HCT116 (cell line): ENCODE data around the gene ADCY6. TPM values are rescaled to one million over a fixed set of nuclear protein-coding genes. Genes with fewer than 3 reads are reported as not detected.

Experiments used
- ATAC-seq: fragments of 200-7000 bp; cut with Tn5 transposase; 2 replicates; pipeline ENCODE4 v1.9.1; 2020; ENCODE audit warnings: mild to moderate bottlenecking, moderate library complexity
- BruUV-seq: library from RNA; stranded (reverse); fragments of 400-500 nt; replicated peaks from 2 replicates; lab custom pipeline; 2021; lab: Mats Ljungman, UMichigan
- CTCF ChIA-PET: fragments of 300-600 bp; sonication (Branson Sonifier 250); formaldehyde crosslinking; loops from one replicate; lab custom pipeline; 2021; ENCODE audit warnings: antibody characterized with exemption; lab: Charles Lee
- POLR2A ChIA-PET: fragments of 300-600, 350-600 bp; sonication (Branson Sonifier 250); formaldehyde crosslinking; loops from one replicate; lab custom pipeline; 2021; ENCODE audit warnings: antibody characterized with exemption; lab: Charles Lee
- RAD21 ChIA-PET, 2 experiments: fragments of 300-600 bp; sonication (Branson Sonifier 250); formaldehyde crosslinking; loops; one replicate each; lab custom pipeline; 2023; ENCODE audit warnings: low total read pairs in 2 of 2; ENCODE audit not compliant: uncharacterized antibody in 2 of 2, unreplicated experiment in 2 of 2, low non-redundant PET in 1 of 2; lab: Charles Lee
- DNase-seq: peaks from one replicate; pipeline ENCODE4 v3.0.0-alpha.2; 2010; ENCODE audit warnings: low read depth, low spot score
- H2AFZ ChIP-seq: fragments of 200-600 bp; shearing (Covaris generic), sonication (generic); 2 replicates; pipeline ENCODE4 v1.6.1; 2017; ENCODE audit warnings: low read depth, mixed run types, mixed read lengths, antibody characterized with exemption, low read length; ENCODE audit not compliant: poor library complexity, severe bottlenecking
- H3K27ac ChIP-seq: 2 replicates; pipeline ENCODE4 v1.5.1; 2012; ENCODE audit warnings: low read depth, low read length
- H3K27me3 ChIP-seq: fragments of 200-600 bp; sonication (generic); 2 replicates; pipeline ENCODE4 v1.6.1; 2016; ENCODE audit warnings: mixed run types, low read length, mixed read lengths; ENCODE audit not compliant: insufficient read depth
- H3K36me3 ChIP-seq, 2 experiments: fragments of 200-500 bp in 1 of 2; fragments of 200-600 bp in 1 of 2; sonication (Bioruptor generic) in 1 of 2; sonication (generic) in 1 of 2; 2 replicates each; pipeline versions ENCODE4 v1.5.1 to v1.6.1; 2014 to 2016; ENCODE audit warnings: low read length in 2 of 2, inconsistent platforms in 1 of 2, mixed read lengths in 1 of 2, mixed run types in 1 of 2; ENCODE audit not compliant: insufficient read depth in 2 of 2, control insufficient read depth in 1 of 2
- H3K4me1 ChIP-seq, 2 experiments: fragments of 200-600 bp in 1 of 2; sonication (generic) in 1 of 2; 2 replicates each; pipeline versions ENCODE4 v1.5.1 to v1.6.1; 2012 to 2017; ENCODE audit warnings: low read length in 2 of 2, inconsistent platforms in 1 of 2, mild to moderate bottlenecking in 1 of 2, mixed read lengths in 1 of 2, mixed run types in 1 of 2, moderate library complexity in 1 of 2; ENCODE audit not compliant: insufficient read depth in 2 of 2, control insufficient read depth in 1 of 2
- H3K4me2 ChIP-seq: fragments of 200-600 bp; sonication (generic); 2 replicates; pipeline ENCODE4 v1.6.1; 2017; ENCODE audit warnings: mixed run types, low read length, mixed read lengths
- H3K4me3 ChIP-seq, 2 experiments: fragments of 200-600 bp in 1 of 2; sonication (generic) in 1 of 2; replicated peaks in 1 of 2; 2 replicates each; pipeline ENCODE4 v1.5.1; 2011 to 2016; ENCODE audit warnings: low read length in 2 of 2, control low read depth in 1 of 2, low read depth in 1 of 2, mild to moderate bottlenecking in 1 of 2, mixed read lengths in 1 of 2, mixed run types in 1 of 2
- H3K79me2 ChIP-seq: fragments of 200-600 bp; sonication (generic); 2 replicates; pipeline ENCODE4 v1.6.1; 2017; ENCODE audit warnings: mild to moderate bottlenecking, mixed run types, low read length, moderate library complexity, mixed read lengths; ENCODE audit not compliant: insufficient read depth
- H3K9ac ChIP-seq: fragments of 200-600 bp; sonication (generic); 2 replicates; pipeline ENCODE4 v1.6.1; 2016; ENCODE audit warnings: low read length, mixed read lengths
- H3K9me2 ChIP-seq: fragments of 200-600 bp; sonication (generic), shearing (Covaris generic); 2 replicates; pipeline ENCODE4 v1.6.1; 2017; ENCODE audit warnings: mixed run types, mild to moderate bottlenecking, moderate library complexity; ENCODE audit not compliant: insufficient read depth
- H3K9me3 ChIP-seq, 2 experiments: fragments of 200-500 bp in 1 of 2; fragments of 200-600 bp in 1 of 2; sonication (Bioruptor generic) in 1 of 2; sonication (generic) in 1 of 2; 2 replicates each; pipeline ENCODE4 v1.6.1; 2014 to 2017; ENCODE audit warnings: low read length in 2 of 2, mixed read lengths in 2 of 2, inconsistent platforms in 1 of 2, low read depth in 1 of 2, mild to moderate bottlenecking in 1 of 2, mixed run types in 1 of 2, moderate library complexity in 1 of 2; ENCODE audit not compliant: control insufficient read depth in 1 of 2, insufficient read depth in 1 of 2
- H4K20me1 ChIP-seq: fragments of 200-600 bp; sonication (generic), shearing (Covaris generic); 2 replicates; pipeline ENCODE4 v1.6.1; 2017; ENCODE audit warnings: mixed run types, mild to moderate bottlenecking, moderate library complexity; ENCODE audit not compliant: insufficient read depth
- CBX3 ChIP-seq: IDR thresholded peaks from 2 replicates; pipeline ENCODE4 v1.6.1; 2012; ENCODE audit warnings: low read depth
- CEBPB ChIP-seq: IDR thresholded peaks from 2 replicates; pipeline ENCODE4 v1.6.1; 2012; ENCODE audit warnings: low read depth
- POLR2AphosphoS5 ChIP-seq: IDR thresholded peaks from 2 replicates; pipeline ENCODE4 v1.6.1; 2011; ENCODE audit warnings: mild to moderate bottlenecking, low read depth, low read length, moderate library complexity
- SIN3A ChIP-seq: IDR thresholded peaks from 2 replicates; pipeline ENCODE4 v1.6.1; 2012; ENCODE audit warnings: low read depth
- TCF7L2 ChIP-seq: IDR thresholded peaks from 2 replicates; pipeline ENCODE4 v1.7.0; 2011; ENCODE audit warnings: borderline replicate concordance, inconsistent platforms; ENCODE audit not compliant: insufficient read depth, insufficient read length; ENCODE audit errors: extremely low read depth
- intact Hi-C: fragments of 100-400 bp; cut with micrococcal nuclease; formaldehyde crosslinking; loops from 2 replicates; pipeline ENCODE4 v1.10.0; 2022
- total RNA-seq: library from RNA; stranded (reverse); gene quantifications from one replicate; pipeline ENCODE4 v1.2.1, GENCODE V29; 2021; ENCODE audit not compliant: unreplicated experiment
- TF ChIP-seq, protein P1 (sequence below), 3 experiments: fragments of 200-600 bp in 1 of 3; sonication (generic) in 1 of 3; IDR thresholded peaks in 2 of 3; conservative IDR thresholded peaks in 1 of 3; 2 replicates each; pipeline ENCODE4 v1.5.1; 2012 to 2017; ENCODE audit warnings: low read depth in 2 of 3, low read length in 2 of 3, antibody characterized with exemption in 1 of 3, borderline replicate concordance in 1 of 3, control low read depth in 1 of 3, mild to moderate bottlenecking in 1 of 3, mixed read lengths in 1 of 3, mixed run types in 1 of 3, moderate library complexity in 1 of 3; ENCODE audit not compliant: insufficient read depth in 1 of 3

ADCY6 gene
- total RNA-seq, 1 experiment from 2014 or later: 24.9 TPM

GRCh38 chr12:48764521-48764920 lies 24.4 kb downstream of the ADCY6 start (continued):
- TF ChIP-seq, protein P1, sequence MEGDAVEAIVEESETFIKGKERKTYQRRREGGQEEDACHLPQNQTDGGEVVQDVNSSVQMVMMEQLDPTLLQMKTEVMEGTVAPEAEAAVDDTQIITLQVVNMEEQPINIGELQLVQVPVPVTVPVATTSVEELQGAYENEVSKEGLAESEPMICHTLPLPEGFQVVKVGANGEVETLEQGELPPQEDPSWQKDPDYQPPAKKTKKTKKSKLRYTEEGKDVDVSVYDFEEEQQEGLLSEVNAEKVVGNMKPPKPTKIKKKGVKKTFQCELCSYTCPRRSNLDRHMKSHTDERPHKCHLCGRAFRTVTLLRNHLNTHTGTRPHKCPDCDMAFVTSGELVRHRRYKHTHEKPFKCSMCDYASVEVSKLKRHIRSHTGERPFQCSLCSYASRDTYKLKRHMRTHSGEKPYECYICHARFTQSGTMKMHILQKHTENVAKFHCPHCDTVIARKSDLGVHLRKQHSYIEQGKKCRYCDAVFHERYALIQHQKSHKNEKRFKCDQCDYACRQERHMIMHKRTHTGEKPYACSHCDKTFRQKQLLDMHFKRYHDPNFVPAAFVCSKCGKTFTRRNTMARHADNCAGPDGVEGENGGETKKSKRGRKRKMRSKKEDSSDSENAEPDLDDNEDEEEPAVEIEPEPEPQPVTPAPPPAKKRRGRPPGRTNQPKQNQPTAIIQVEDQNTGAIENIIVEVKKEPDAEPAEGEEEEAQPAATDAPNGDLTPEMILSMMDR (IDR thresholded peaks at IDR 0.05 in 2 of 3, conservative IDR thresholded peaks at IDR 0.05 in 1 of 3; ENCODE audit: borderline replicate concordance in 1 of 3, insufficient read depth in 1 of 3, low read depth in 2 of 3, low read length in 2 of 3): no peak
- TF ChIP-seq CBX3: no peak
- TF ChIP-seq TCF7L2: no peak
- no peak for TF ChIP-seq SIN3A
- no peak for TF ChIP-seq CEBPB

DNA sequence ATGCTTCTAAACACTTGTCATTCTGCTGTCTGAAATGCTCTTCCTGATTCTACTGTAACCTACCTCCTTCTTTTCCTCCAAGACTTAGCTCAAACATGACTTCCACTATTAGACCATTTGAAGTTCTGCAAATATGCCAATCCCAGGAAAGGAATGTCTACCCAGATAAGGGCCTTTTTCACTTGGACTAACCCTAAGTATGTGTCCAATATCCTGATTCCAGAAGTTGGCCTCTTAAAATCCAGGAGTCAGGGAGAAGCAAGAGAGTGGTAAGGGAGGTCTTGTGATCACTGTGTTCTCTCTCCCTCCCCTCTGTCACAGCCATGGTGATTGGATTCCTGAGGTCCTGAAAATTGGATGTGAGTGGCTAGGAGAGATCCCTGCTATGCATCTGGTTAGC lies 30.2 kb downstream of the ADCY6 start:
- ChIA-PET POLR2A (no interaction called here), CTCF (interaction anchor here (1.8 kb wide), 1 partner anchor 36 kb away, joined by 6 read pairs; no protein-coding TSS in a partner anchor), RAD21 (no interaction called here)
- H3K9me2 ChIP-seq: no peaks in the 10 kb centered on the region
- no peaks in the 10 kb centered on the region for H3K36me3 ChIP-seq
- no peaks in the 10 kb centered on the region for H3K9me3 ChIP-seq
- no peak overlapping the region for H3K4me3 ChIP-seq
- no TSS peak for BruUV-seq
- H3K79me2 ChIP-seq: no peaks in the 10 kb centered on the region
- TF ChIP-seq POLR2AphosphoS5: no peak
- H4K20me1 ChIP-seq: no peaks in the 10 kb centered on the region
- H2AFZ ChIP-seq: no peak overlapping the region
- H3K27me3 ChIP-seq: no peaks in the 10 kb centered on the region
- intact Hi-C loops: no loop called here
- H3K9ac ChIP-seq: no peak overlapping the region
- no peak overlapping the region for H3K4me2 ChIP-seq
- ATAC-seq: no peak
- H3K4me1 ChIP-seq: no peaks in the 10 kb centered on the region
- no peak for DNase-seq
- H3K27ac ChIP-seq: no peak overlapping the region
